ENCODE data around the gene SERINC4.
A peak's percentile ranks its signal among the peaks of the same experiment; 100 is the strongest.
"Not testable (repeated sequence)": the region's sequence is repeated elsewhere in the genome, so short reads cannot be mapped to it uniquely, and the experiment has no call there.

The SERINC4 gene

DNA sequence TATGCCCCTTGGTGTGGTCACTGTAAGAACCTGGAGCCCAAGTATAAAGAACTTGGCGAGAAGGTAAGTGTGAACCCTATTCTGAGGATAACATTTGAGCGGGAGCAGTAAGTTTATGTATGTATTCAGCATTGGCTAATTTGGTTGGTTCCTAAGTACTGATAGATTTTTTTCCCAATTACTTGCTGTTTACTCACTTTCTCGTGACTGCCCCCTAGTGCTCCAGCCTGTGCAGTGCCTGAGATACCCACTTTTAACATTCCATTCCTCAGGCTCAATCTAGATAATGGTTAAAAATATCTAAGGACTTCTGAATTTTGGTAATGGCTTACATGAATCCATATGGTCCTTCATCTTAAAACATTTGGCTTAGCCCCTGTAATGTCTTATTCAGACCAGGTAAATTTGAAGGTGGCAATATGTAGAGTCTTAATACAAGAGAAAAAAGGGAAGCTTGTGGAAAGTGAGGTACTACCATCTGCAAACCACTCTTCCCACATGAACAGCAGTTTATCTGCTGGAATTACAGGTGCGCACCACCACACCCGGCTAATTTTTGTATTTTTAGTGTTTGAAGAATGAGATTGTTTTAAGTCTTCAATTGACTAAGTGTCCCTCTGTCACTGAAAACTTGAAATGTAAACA, 30.3 kb downstream of the SERINC4 start:
- DNase-seq (ENCODE audit: low read depth) = no peak
- no peak overlapping the region for H3K4me3 ChIP-seq (ENCODE audit: control insufficient read depth, low read depth, low read length)
- TF ChIP-seq, protein P1, sequence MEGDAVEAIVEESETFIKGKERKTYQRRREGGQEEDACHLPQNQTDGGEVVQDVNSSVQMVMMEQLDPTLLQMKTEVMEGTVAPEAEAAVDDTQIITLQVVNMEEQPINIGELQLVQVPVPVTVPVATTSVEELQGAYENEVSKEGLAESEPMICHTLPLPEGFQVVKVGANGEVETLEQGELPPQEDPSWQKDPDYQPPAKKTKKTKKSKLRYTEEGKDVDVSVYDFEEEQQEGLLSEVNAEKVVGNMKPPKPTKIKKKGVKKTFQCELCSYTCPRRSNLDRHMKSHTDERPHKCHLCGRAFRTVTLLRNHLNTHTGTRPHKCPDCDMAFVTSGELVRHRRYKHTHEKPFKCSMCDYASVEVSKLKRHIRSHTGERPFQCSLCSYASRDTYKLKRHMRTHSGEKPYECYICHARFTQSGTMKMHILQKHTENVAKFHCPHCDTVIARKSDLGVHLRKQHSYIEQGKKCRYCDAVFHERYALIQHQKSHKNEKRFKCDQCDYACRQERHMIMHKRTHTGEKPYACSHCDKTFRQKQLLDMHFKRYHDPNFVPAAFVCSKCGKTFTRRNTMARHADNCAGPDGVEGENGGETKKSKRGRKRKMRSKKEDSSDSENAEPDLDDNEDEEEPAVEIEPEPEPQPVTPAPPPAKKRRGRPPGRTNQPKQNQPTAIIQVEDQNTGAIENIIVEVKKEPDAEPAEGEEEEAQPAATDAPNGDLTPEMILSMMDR (IDR thresholded peaks at IDR 0.05; ENCODE audit: control insufficient read depth, insufficient read depth, low read depth, low read length, missing control alignments) = peak; percentile 87

DNA sequence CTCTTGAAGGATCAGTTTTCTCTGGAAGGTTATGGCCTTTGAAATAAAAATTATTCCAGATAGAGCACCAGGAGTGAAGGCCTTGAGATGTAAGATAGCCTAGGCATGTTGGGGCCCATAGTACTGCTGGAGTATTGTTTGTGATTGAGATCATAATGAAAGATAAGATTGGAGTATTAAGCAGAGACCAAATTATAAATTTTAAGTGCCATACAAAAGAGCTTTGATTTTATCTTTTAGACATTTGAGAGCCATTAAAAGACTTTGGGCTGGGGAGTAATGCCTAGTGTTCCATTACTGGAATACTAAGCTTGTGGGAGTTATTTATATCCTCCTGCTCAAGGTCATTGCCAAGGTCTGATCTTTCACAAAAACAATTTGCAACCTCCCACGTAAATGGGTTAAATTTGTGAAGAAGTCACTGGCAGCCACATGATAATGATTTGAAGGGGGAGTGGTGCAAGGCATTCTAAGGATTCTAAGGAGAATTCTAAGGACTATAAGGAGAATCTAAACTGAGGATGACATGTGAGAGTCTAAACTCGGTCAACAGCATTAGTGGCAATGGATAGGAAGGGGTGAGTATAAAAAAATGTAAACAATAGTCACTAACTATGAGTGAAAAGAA, 36.1 kb downstream of the SERINC4 start:
- TF ChIP-seq, protein P1 (IDR thresholded peaks at IDR 0.05; ENCODE audit: control insufficient read depth, insufficient read depth, low read depth, low read length, missing control alignments) = no peak
- H3K4me3 ChIP-seq (ENCODE audit: control insufficient read depth, low read depth, low read length) = no peak overlapping the region
- DNase-seq (ENCODE audit: low read depth) = no peak

DNA sequence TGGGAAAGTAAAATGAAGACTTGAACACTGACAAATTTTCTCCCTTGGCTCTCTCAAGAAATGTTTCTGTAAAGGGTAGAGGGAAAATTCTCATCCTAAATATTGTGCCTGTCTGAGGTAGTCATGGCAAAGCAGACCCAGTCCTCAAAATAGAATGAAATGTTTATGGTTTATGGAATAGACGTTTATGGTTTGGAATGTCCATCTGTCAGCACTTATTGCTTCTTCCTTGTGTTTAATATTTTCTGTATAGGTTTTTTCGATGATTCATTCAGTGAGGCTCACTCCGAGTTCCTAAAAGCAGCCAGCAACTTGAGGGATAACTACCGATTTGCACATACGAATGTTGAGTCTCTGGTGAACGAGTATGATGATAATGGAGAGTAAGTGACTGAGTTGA, 37.2 kb downstream of the SERINC4 start:
- DNase-seq (ENCODE audit: low read depth) = no peak
- H3K4me3 ChIP-seq (ENCODE audit: control insufficient read depth, low read depth, low read length) = no peak overlapping the region
- TF ChIP-seq, protein P1 (IDR thresholded peaks at IDR 0.05; ENCODE audit: control insufficient read depth, insufficient read depth, low read depth, low read length, missing control alignments) = no peak

DNA sequence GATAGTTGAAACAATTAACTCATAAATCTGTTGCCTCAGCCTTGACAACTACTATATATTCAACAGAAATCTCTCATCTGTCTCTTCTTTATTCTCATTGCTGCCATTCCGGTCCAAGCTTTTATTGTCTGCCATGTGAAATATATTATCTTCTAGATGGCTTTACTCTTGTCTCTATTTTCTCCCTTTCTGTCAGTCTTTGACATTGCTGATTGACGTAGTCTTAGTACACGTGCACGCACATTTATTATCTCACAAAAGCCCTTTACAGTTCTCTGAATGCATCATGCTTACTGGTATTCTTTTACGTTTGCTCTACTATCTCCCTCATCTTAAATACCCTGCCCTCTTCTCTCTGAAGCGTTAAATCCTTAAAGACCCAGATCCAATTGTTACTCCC, 48.1 kb downstream of the SERINC4 start:
- no peak for DNase-seq (ENCODE audit: low read depth)
- H3K4me3 ChIP-seq (ENCODE audit: control insufficient read depth, low read depth, low read length) = no peak overlapping the region
- TF ChIP-seq, protein P1 (IDR thresholded peaks at IDR 0.05; ENCODE audit: control insufficient read depth, insufficient read depth, low read depth, low read length, missing control alignments) = no peak

DNA sequence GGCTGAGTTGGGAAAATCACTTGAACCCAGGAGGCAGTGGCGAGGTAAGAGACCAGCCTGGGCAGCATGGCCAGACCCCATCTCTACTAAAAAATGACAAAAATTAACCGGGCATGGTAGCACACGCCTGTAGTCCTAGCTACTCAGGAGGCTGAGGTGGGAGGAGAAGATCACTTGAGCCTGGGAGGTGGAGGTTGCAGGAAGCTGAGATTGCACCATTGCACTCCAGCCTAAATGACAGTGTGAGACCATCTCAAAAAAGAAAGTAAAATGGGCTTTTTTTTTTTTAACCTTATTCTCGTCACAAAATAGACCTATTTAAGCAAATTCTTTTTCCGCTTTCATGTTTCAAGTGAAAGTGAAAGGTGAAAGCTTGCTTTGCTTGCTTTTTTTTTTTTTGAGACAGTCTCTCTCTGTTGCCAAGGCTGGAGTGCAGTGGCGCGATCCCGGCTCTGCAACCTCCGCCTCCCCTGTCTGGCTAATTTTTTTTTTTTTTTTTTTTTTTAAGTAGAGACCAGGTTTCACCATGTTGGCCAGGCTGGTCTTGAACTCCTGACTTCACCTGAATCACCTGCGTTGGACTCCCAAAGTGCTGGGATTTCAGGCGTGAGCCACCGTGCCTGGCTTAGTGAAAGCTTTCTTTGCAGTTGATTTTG, 50.2 kb downstream of the SERINC4 start:
- H3K4me3 ChIP-seq (ENCODE audit: control insufficient read depth, low read depth, low read length) = no peak overlapping the region
- DNase-seq (ENCODE audit: low read depth) = no peak
- TF ChIP-seq, protein P1 (IDR thresholded peaks at IDR 0.05; ENCODE audit: control insufficient read depth, insufficient read depth, low read depth, low read length, missing control alignments) = no peak

DNA sequence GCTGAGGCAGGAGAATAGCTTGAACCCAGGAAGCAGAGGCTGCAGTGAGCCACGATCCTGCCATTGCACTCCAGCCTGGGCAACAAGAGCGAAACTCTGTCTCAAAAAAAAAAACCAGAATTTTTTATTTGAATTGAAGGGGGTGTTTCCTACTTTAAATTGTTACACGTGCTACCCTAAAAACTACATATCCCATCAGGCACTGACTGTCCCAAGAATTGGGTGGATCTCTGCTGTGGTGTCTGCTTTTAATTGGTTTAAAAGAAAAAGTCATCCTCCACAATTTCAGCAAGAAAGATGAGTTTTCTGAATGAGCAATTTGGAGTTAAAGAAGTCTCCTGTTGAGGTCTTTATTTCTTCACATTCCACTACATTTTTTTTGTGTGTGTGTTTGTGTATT, 51.6 kb downstream of the SERINC4 start:
- TF ChIP-seq, protein P1 (IDR thresholded peaks at IDR 0.05; ENCODE audit: control insufficient read depth, insufficient read depth, low read depth, low read length, missing control alignments) = no peak
- H3K4me3 ChIP-seq (ENCODE audit: control insufficient read depth, low read depth, low read length) = no peak overlapping the region; the same call in 1 of the 2 replicates
- DNase-seq (ENCODE audit: low read depth) = no peak

DNA sequence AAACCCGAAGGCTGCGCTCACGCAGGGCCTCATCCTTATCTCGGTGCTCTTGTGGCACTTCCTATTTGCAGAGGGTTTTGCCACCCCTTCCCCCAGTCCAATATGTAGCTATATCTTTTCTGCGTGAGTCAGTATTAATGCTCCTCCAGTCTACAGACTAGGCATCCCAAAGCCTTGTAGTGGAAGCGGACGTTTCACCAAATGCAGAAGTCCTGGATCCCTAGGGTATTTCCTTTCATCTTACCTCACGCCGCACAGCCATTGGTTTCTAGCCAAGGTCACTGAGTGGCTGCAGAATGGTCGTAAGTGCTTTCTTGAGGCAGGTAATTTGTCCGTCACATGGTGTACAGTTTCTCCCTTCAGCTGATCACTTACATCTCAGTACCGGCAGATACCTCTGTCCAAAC, 53.1 kb downstream of the SERINC4 start:
- not testable (repeated sequence) for DNase-seq (ENCODE audit: low read depth)

DNA sequence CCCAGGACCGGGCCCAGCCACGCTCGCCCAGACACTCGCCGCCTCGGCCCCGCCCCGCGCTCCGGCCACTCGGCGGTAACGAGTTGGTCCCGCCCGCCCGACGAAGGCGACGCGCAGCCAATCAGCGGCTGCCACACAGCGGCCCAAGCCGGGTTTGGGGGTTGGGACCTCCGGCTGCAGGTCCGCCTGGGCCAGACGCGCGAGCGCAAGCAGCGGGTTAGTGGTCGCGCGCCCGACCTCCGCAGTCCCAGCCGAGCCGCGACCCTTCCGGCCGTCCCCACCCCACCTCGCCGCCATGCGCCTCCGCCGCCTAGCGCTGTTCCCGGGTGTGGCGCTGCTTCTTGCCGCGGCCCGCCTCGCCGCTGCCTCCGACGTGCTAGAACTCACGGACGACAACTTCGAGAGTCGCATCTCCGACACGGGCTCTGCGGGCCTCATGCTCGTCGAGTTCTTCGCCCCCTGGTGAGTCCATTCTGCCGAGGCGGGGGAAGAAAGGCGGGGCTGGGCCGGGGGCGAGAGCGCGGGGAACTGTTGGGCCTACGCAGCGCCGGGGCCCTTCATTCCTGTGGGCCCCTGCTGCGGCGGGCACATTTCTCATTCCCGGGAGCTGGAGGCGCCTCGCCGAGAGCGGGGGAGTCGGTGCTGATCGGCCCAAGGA, 53.6 kb downstream of the SERINC4 start, which contains the start of gene PDIA3:
Gene PDIA3, plus strand, starts transcription at position 194 of the 658 bp plus-strand sequence. Its CDS starts 102 bp downstream, at position 296.
- DNase-seq (ENCODE audit: low read depth) = peak; percentile 37

More for the DNA sequence above, 53.1 kb downstream of the SERINC4 start:
- peak overlapping the region; percentile 94 for H3K4me3 ChIP-seq (ENCODE audit: control insufficient read depth, low read depth, low read length)

More for the DNA sequence above, 53.6 kb downstream of the SERINC4 start, which contains the start of gene PDIA3:
- H3K4me3 ChIP-seq (ENCODE audit: control insufficient read depth, low read depth, low read length) = peak within 1 kb of the TSS; percentile 94
